Embryonic facial prominence (tissue), 1 donor: ENCODE measurements around the gene RTP3.
"Not testable (repeated sequence)": the region's sequence is repeated elsewhere in the genome, so short reads cannot be mapped to it uniquely, and the experiment has no call there.

ENCODE experiments used
- DNase-seq: peaks from one replicate; pipeline ENCODE4 v3.0.0-alpha.2; 2016; ENCODE audit errors: extremely low spot score

RTP3 gene

DNA sequence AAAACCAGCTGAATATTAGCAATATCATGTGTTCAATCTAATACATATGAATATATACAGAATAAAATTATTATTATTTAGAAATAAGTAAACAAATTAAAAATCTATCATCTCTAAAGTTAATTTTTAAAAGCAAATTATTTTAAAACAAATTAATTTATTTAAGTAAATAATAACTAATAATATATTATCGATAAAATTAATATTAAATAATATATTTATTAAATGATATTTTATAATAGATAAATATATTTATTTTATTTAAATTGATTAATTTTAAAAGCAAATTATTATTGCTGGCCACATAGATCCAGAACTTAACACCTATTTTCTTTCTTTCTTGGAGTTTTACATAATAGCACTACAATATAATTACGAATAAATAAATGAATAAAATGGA lies 22.2 kb downstream of the RTP3 start:
- no peak for DNase-seq

DNA sequence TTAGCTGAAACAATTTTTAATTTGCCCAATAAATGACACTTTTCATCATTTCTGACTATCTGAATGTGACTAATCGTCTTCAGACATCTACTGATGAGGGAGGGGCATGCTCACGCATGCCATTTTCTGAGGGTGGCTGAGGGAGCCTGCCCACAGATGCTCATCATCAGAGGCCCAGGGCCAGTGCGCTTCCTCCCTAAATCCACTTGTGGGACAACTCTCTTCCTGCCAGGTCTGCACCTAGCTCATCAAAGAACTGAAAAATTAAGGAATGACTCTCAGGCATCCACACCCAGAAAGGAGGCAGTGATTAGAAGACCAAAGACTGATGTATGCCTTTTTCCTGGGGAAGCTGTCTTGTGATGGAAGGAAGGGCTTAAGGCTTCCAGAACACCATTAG lies 22.8 kb downstream of the RTP3 start:
- DNase-seq, result no peak

- no peak for DNase-seq
These were observed 23.3 kb downstream of the RTP3 start for GRCh38 chr3:46521096-46521495.

- not testable (repeated sequence) for DNase-seq
These were observed 24.4 kb downstream of the RTP3 start for GRCh38 chr3:46522201-46522600.

GRCh38 chr3:46523556-46523955 lies 25.8 kb downstream of the RTP3 start:
- no peak for DNase-seq

DNA sequence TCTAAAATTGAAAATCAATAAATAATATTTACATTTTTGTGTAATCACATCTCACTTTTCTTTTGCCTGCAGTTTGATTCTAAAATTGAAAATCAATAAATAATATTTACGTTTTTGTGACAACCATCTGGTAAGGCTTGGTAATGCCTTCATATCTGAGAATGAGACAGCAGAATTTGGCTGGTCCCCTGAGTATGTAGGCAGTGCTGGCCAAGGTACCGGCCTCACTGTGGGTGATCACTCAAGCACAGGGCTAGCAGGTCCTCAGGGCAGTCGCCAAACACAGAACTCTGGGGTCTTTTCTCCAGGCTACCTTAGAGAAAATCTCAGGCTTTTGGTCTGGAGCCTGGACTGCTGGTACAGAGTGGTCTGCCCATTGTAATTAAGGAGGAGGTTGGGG lies 26.2 kb downstream of the RTP3 start:
- no peak for DNase-seq

- DNase-seq, result no peak
These were observed 27.1 kb downstream of the RTP3 start for GRCh38 chr3:46524832-46525231.

DNA sequence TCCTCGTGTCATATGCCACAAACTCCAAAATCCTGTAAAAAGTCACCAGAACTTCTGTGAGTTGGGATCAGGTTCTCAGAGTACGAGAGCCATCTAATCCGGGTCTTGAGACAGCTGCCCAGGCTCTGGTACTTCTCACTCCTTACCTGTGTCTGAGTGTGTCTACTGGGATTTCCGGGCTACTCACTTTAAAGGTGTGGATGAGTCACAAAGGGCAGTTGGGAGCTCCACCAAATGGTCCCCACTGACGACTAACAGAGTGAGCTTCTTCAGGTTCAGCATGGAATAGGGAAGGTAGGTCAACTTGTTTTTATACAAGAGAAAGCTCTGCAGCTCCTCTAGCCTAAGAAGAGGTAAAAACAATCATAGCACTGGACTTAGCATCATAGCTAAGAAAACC lies 29.5 kb downstream of the RTP3 start:
- no peak for DNase-seq

- DNase-seq, result no peak
These were observed 35.3 kb downstream of the RTP3 start for GRCh38 chr3:46533091-46533490.

GRCh38 chr3:46535746-46536145 lies 38.0 kb downstream of the RTP3 start:
- no peak for DNase-seq

GRCh38 chr3:46536758-46537157 lies 39.0 kb downstream of the RTP3 start:
- DNase-seq, result no peak

DNA sequence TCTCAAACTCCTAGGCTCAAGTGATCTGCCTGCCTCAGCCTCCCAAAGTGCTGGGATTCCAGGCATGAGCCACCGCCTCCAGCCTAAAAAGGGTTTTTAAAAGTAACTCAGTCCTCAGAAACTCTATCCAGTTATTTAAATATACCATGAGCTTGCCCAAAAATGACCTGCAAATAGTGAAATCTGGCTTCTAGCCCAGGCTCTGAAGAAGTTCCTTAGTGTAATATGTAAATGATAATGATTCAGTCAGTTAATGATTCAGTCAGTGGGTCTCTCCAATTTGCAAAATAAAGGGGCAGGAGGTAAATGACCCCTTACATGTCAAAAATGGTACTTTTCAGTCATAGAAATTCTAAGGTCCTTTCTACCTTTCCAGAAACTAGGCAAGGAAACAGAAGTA lies 39.5 kb downstream of the RTP3 start:
- no peak for DNase-seq

DNA sequence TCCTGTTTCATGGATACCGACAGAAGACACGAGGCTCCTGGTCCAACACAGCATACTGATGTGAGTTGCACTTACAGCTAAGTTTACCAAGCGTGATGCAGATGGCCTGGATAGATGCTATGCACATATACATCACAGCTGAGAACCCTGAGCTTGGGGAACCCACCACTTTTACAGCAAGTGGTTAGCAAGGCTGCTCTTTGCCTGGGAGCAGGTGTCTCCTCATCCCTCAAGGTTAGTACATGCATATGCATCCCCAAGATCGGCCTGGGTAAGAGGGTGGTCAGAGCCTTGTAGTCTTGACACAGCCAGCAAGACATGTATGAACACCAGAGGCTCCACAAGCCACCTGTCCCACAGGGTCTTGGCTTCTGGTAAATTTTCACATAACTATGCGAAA lies 40.0 kb downstream of the RTP3 start:
- DNase-seq, result no peak

GRCh38 chr3:46538425-46538802 lies 40.6 kb downstream of the RTP3 start:
- not testable (repeated sequence) for DNase-seq

DNA sequence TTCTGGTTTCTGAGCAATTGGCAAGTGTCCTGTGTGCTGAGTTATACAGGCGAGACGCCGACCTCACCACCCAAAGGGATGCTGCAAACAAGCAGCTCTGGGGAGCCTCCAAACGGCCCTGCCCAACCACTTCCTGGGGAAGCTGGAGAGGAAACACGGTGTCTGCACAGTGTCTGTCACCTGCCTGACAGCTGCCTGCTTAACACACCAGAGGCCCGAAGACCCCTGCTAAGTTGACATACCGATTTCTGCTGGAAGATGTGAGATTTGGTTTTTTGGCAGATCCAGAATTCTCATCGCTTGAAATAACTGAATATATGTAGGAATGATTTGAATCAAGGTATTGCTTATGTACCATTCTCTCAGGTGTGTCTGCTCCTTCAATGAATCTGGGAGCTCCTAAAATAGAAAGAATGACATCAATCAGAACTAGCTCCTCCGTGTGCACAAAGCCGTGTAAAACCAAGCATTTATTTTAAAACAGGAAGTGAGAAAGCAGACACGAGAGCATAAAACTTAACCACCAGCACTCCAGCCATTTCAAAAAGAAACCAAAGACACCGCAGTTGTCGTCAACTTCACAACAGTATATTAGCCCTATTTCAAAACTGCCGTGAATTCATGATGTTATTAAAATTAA lies 41.1 kb downstream of the RTP3 start:
- no peak for DNase-seq

GRCh38 chr3:46539443-46540005 lies 41.7 kb downstream of the RTP3 start:
- no peak for DNase-seq

DNA sequence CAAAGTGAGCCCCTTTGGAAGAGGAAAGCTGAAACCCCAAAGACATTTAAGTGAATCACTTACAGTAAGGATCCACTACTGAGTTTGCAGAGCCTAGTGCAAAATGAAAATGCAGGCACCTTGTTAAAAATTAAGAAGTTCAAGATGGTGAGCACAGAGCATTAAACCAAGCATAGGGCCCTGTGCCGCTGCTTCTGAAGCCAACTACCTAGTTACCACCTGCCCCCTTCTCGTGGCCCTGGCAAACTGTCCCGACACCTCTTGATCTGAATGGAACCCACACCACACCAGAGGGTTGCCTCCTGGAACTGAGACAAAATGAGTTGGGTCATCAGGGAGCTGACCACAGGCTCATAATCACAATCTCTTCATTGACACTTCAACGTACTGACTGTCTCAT lies 42.8 kb downstream of the RTP3 start:
- no peak for DNase-seq

DNA sequence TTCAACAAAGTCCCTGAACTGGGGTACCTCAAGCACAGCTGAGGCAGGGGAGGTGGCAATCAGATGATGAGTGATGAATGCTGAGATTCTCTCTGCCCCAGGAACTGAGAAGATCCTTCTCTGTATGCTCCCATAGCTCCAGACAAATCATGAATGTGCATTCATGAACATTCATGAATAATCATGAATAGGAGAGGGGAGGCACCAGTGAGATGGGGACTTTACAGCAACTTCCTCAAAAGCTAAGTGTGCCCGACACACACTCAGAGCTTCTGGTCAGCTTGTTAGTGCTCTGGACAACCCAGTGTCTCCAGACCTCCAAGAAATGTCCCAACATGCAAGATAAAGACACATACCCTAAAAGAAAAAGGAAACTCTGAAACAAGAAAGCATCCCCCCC lies 44.1 kb downstream of the RTP3 start:
- no peak for DNase-seq

GRCh38 chr3:46542344-46542743 lies 44.6 kb downstream of the RTP3 start:
- DNase-seq, result no peak

- DNase-seq, result no peak
These were observed 45.0 kb downstream of the RTP3 start for GRCh38 chr3:46542801-46543201.

- no peak for DNase-seq
These were observed 47.2 kb downstream of the RTP3 start for GRCh38 chr3:46544771-46545503.

DNA sequence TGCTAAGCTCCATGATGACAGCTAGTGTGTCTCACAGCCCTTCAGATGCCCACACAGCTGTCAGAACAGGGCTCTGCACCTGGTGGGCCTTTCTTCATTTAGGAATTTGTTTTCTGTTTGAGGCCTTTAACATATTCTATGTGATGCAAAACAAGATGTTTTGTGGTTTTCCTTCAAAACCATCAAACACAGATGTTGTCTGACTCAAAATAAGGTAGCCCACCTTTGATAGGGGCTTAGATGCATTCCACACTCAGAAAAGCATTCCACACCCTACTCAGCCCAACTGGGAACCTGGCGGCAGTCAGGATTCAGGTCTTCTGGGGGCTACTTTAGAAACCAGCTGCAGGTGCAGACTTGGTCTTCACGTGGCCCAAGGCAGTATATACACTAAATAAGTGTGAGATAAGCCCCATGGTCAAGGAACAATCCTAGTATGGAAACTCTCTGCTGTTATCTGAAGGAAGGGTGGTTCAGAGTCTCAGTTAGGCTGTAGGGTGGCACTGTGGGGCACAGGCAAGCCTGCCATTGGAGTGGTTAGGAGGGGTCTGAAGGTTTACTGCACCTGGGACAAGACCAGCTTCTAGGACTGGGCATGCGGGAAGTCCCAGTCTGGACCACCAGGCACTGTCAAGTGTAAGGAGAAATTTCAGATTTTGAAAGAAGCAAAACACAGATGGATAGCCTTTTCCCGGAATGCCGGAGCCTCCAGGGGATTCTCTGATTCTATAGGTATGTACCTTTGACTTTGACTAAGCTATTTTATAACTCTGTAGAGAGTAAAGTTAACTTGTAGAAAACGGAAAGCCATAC lies 48.2 kb downstream of the RTP3 start:
- no peak for DNase-seq
